H1 (cell line): ENCODE data around the gene BIRC7. TPM values are rescaled to one million over a fixed set of nuclear protein-coding genes. Genes with fewer than 3 reads are reported as not detected.

ENCODE experiments used
- CTCF ChIA-PET: fragments of 300-600 bp; sonication (Branson Sonifier 250); formaldehyde crosslinking; loops from one replicate; lab custom pipeline; 2021; ENCODE audit not compliant: partially characterized antibody; lab: Charles Lee
- POLR2A ChIA-PET: fragments of 300-600 bp; sonication (Branson Sonifier 250); formaldehyde crosslinking; loops from one replicate; lab custom pipeline; 2021; ENCODE audit warnings: inconsistent platforms; ENCODE audit not compliant: partially characterized antibody; lab: Charles Lee
- DNase-seq, 2 experiments: peaks; one replicate each; pipeline versions ENCODE4 v3.0.0 to v3.0.0-alpha.2; 2010 to 2022; ENCODE audit warnings: low spot score in 2 of 2, low read depth in 1 of 2, mixed read lengths in 1 of 2
- FAIRE-seq: peaks from 2 replicates; lab custom pipeline; 2011; peaks lifted over from hg19 to GRCh38; lab: Jason Lieb, UNC
- H2AFZ ChIP-seq: 2 replicates; pipeline ENCODE4 v1.8.1; 2012; ENCODE audit warnings: low read length, inconsistent platforms
- H2AK5ac ChIP-seq: 2 replicates; pipeline ENCODE4 v1.6.1; 2013; ENCODE audit warnings: low read depth, low read length
- H2BK120ac ChIP-seq: replicated peaks from 2 replicates; pipeline ENCODE3; 2013; ENCODE audit warnings: low read depth, low read length, inconsistent platforms
- H2BK12ac ChIP-seq: 2 replicates; pipeline ENCODE4 v1.6.1; 2013; ENCODE audit warnings: low read depth, low read length
- H2BK15ac ChIP-seq: 2 replicates; pipeline ENCODE4 v1.6.1; 2013; ENCODE audit warnings: low read length
- H2BK20ac ChIP-seq: 2 replicates; pipeline ENCODE4 v1.6.1; 2013; ENCODE audit warnings: low read length
- H2BK5ac ChIP-seq: 2 replicates; pipeline ENCODE4 v1.6.1; 2013; ENCODE audit warnings: low read depth, low read length
- H3K14ac ChIP-seq: 2 replicates; pipeline ENCODE4 v1.6.1; 2013; ENCODE audit warnings: inconsistent platforms; ENCODE audit not compliant: insufficient read length
- H3K18ac ChIP-seq: 2 replicates; pipeline ENCODE4 v1.6.1; 2013; ENCODE audit warnings: low read length; ENCODE audit errors: extremely low read depth
- H3K23ac ChIP-seq: 2 replicates; pipeline ENCODE4 v1.6.1; 2013; ENCODE audit warnings: inconsistent platforms; ENCODE audit not compliant: insufficient read length
- H3K23me2 ChIP-seq: 2 replicates; pipeline ENCODE4 v1.6.1; 2013; ENCODE audit warnings: low read depth, low read length
- H3K27ac ChIP-seq: 2 replicates; pipeline ENCODE4 v1.6.1; 2011; ENCODE audit warnings: low read depth, low read length, inconsistent platforms
- H3K27me3 ChIP-seq, 4 experiments: replicated peaks in 1 of 4; 1 replicate in 1 of 4; 2 replicates in 3 of 4; pipeline versions ENCODE4 v1.6.1 to v1.8.1; 2011 to 2013; ENCODE audit warnings: low read length in 3 of 4, mild to moderate bottlenecking in 3 of 4, inconsistent platforms in 2 of 4, mixed read lengths in 2 of 4, moderate library complexity in 1 of 4; ENCODE audit not compliant: control insufficient read depth in 3 of 4, insufficient read depth in 3 of 4; ENCODE audit errors: extremely low read depth in 1 of 4
- H3K36me3 ChIP-seq, 4 experiments: 2 replicates each; pipeline versions ENCODE4 v1.6.1 to v1.8.1; 2011 to 2013; ENCODE audit warnings: mild to moderate bottlenecking in 4 of 4, low read length in 3 of 4, moderate library complexity in 2 of 4, control low read depth in 1 of 4, inconsistent platforms in 1 of 4; ENCODE audit not compliant: insufficient read depth in 4 of 4, control insufficient read depth in 2 of 4
- H3K4ac ChIP-seq: replicated peaks from 2 replicates; pipeline ENCODE3; 2013; ENCODE audit warnings: low read length, low read depth, mixed read lengths, inconsistent platforms; ENCODE audit not compliant: insufficient read length
- H3K4me1 ChIP-seq, 4 experiments: replicated peaks in 1 of 4; 1 replicate in 1 of 4; 2 replicates in 3 of 4; pipeline versions ENCODE4 v1.6.1 to v1.8.1; 2011 to 2013; ENCODE audit warnings: low read length in 3 of 4, inconsistent platforms in 2 of 4, mixed read lengths in 1 of 4; ENCODE audit not compliant: insufficient read depth in 4 of 4, control insufficient read depth in 3 of 4
- H3K4me2 ChIP-seq, 2 experiments: 2 replicates each; pipeline versions ENCODE4 v1.6.1 to v1.8.1; 2011 to 2013; ENCODE audit warnings: low read depth in 2 of 2, low read length in 2 of 2, control low read depth in 1 of 2, inconsistent platforms in 1 of 2, mild to moderate bottlenecking in 1 of 2; ENCODE audit not compliant: insufficient read depth in 1 of 2
- H3K4me3 ChIP-seq, 4 experiments: fragments of 200-600, 300-600 bp in 1 of 4; sonication (generic), shearing (Covaris generic), sonication (Bioruptor Twin) in 1 of 4; 2 replicates each; pipeline versions ENCODE4 v1.5.1 to v1.8.1; 2011 to 2016; ENCODE audit warnings: low read length in 4 of 4, low read depth in 3 of 4, control low read depth in 2 of 4, inconsistent platforms in 2 of 4, mild to moderate bottlenecking in 2 of 4, mixed read lengths in 1 of 4, moderate library complexity in 1 of 4; ENCODE audit not compliant: insufficient read depth in 2 of 4; ENCODE audit errors: extremely low read depth in 1 of 4
- H3K56ac ChIP-seq: replicated peaks from 2 replicates; pipeline ENCODE3; 2013; ENCODE audit warnings: low read depth, mild to moderate bottlenecking, mixed read lengths, low read length, inconsistent platforms; ENCODE audit not compliant: insufficient read length
- H3K79me1 ChIP-seq: 2 replicates; pipeline ENCODE4 v1.6.1; 2013; ENCODE audit warnings: low read depth, low read length, control low read depth
- H3K79me2 ChIP-seq, 2 experiments: 2 replicates each; pipeline versions ENCODE4 v1.6.1 to v1.8.1; 2012 to 2013; ENCODE audit warnings: low read length in 2 of 2, mild to moderate bottlenecking in 2 of 2, inconsistent platforms in 1 of 2; ENCODE audit not compliant: insufficient read depth in 2 of 2, control insufficient read depth in 1 of 2
- H3K9ac ChIP-seq, 4 experiments: replicated peaks in 1 of 4; 1 replicate in 1 of 4; 2 replicates in 3 of 4; pipeline versions ENCODE4 v1.6.1 to v1.8.1; 2011 to 2013; ENCODE audit warnings: low read depth in 3 of 4, low read length in 3 of 4, control low read depth in 2 of 4, mild to moderate bottlenecking in 2 of 4, moderate library complexity in 2 of 4, inconsistent platforms in 1 of 4; ENCODE audit errors: extremely low read depth in 1 of 4
- H3K9me3 ChIP-seq, 2 experiments: 2 replicates each; pipeline versions ENCODE4 v1.6.1 to v1.8.1; 2012 to 2013; ENCODE audit warnings: mild to moderate bottlenecking in 2 of 2, moderate library complexity in 2 of 2, control low read depth in 1 of 2, inconsistent platforms in 1 of 2, low read depth in 1 of 2, low read length in 1 of 2, mixed read lengths in 1 of 2; ENCODE audit not compliant: insufficient read depth in 2 of 2
- H4K20me1 ChIP-seq, 2 experiments: replicated peaks in 1 of 2; 2 replicates each; pipeline versions ENCODE3 to v1.8.1; 2011 to 2013; ENCODE audit warnings: inconsistent platforms in 2 of 2, low read length in 2 of 2, mild to moderate bottlenecking in 1 of 2; ENCODE audit not compliant: insufficient read depth in 2 of 2, control insufficient read depth in 1 of 2
- H4K5ac ChIP-seq: 2 replicates; pipeline ENCODE4 v1.6.1; 2013; ENCODE audit warnings: low read length, low read depth, mixed read lengths, inconsistent platforms; ENCODE audit not compliant: insufficient read length
- H4K8ac ChIP-seq: 2 replicates; pipeline ENCODE4 v1.8.0; 2013; ENCODE audit warnings: mild to moderate bottlenecking, moderate library complexity, low read length, inconsistent platforms; ENCODE audit not compliant: insufficient read depth; ENCODE audit errors: extremely low read depth
- H4K91ac ChIP-seq: replicated peaks from 2 replicates; pipeline ENCODE3; 2013; ENCODE audit warnings: low read length, mixed read lengths, inconsistent platforms; ENCODE audit not compliant: insufficient read length
- ASH2L ChIP-seq: fragments of 200-600, 300-600 bp; sonication (generic); IDR thresholded peaks from one replicate; pipeline ENCODE4 v1.7.1; 2017; ENCODE audit warnings: low read length
- CTCF ChIP-seq, 3 experiments: IDR thresholded peaks; 1 replicate in 2 of 3; 2 replicates in 1 of 3; pipeline versions ENCODE4 v1.5.1 to v1.6.1; 2011; ENCODE audit warnings: low read length in 3 of 3, mild to moderate bottlenecking in 3 of 3, inconsistent platforms in 2 of 3, low read depth in 1 of 3, moderate library complexity in 1 of 3; ENCODE audit not compliant: insufficient read depth in 1 of 3; ENCODE audit errors: control extremely low read depth in 1 of 3
- TEAD4 ChIP-seq: IDR thresholded peaks from 2 replicates; pipeline ENCODE4 v1.6.1; 2012; ENCODE audit warnings: low read depth, low read length, inconsistent platforms, mixed read lengths
- WGBS, 2 experiments: shearing (Covaris generic) in 1 of 2; methylation state at CpG; one replicate each; pipeline versions ENCODE4 v1.1.6 to v1.1.7; 2013 to 2015; ENCODE audit warnings: low lambda C conversion rate in 2 of 2, mixed read lengths in 2 of 2, inconsistent platforms in 1 of 2, low coverage in 1 of 2, missing lambda C conversion rate in 1 of 2; ENCODE audit not compliant: insufficient replicate concordance in 2 of 2, insufficient coverage in 1 of 2, insufficient read length in 1 of 2; ENCODE audit errors: extremely low coverage in 1 of 2, missing lambda C conversion rate in 1 of 2; 5-methylcytosine and 5-hydroxymethylcytosine counted together
- polyA plus RNA-seq, 7 experiments: library from polyadenylated mRNA; depleted of rRNA in 3 of 7; stranded (reverse) in 5 of 7; unstranded in 2 of 7; fragments of >200 nt in 5 of 7; fragments of 200-250 nt in 2 of 7; gene quantifications; 1 replicate in 5 of 7; 2 replicates in 1 of 7; 4 replicates in 1 of 7; pipeline versions ENCODE4 v1.2.1 to v1.2.3, GENCODE V29; 2011 to 2013; ENCODE audit warnings: missing spikeins in 2 of 7, mixed read lengths in 2 of 7
- total RNA-seq: library from RNA; stranded (reverse); fragmentation: NEBNext Ultra II Directional; extraction: Animal tissue kit (Norgen Biotek cat#: 25700); gene quantifications from 2 replicates; pipeline ENCODE4 v1.2.1, GENCODE V29; 2021

The BIRC7 gene
- total and polyA plus RNA-seq, 2 of the 8 experiments (the other 6 are each of a cell fraction or from before 2014, with no cell fraction given), result 0.11 to 0.41 TPM

DNA sequence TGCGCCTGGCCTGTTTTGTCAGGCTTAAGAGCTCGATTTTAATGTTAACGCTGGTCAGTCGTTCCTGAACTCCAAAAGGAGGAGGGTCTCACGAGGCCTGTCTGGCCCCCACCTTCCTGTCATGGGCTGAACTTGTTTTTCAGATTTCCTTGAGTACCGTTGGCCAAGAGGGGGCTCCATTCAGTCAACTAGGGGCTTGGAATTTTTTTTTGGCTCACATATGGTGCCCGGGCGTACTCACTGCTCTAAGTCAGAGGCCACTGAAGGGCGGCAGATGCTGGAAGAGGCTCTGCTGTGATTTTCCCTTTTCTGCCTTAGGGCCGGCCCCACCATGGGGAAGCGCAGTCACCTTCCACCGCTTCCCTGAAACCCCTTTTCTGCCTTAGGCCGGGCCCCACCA lies 6.9 kb upstream of the BIRC7 start:
- FAIRE-seq, result no peak
- Histone ChIP-seq H3K4me3 (peak overlapping the region in 1 of 4 experiments; percentile 9; a peak in 1 of 8 replicates), H2AK5ac (no peak overlapping the region), H2BK120ac (no peak overlapping the region), H3K27me3 (peaks cover 0 to 3% (median 1%) of the 10 kb centered on the region in 4 experiments; a peak in 2 of 7 replicates), H3K4me1 (peaks cover 14 to 34% (median 18%) of the 10 kb centered on the region in 4 experiments), H3K18ac (peak overlapping the region; percentile 38; the same call in 1 of the 2 replicates), H3K56ac (no peak overlapping the region), H3K27ac (no peak overlapping the region), H4K91ac (no peak overlapping the region), H4K5ac (no peak overlapping the region), H4K8ac (no peak overlapping the region), H3K23me2 (no peaks in the 10 kb centered on the region), H3K9me3 (no peaks in the 10 kb centered on the region), H3K79me1 (no peaks in the 10 kb centered on the region), H3K4ac (no peak overlapping the region), H3K36me3 (no peaks in the 10 kb centered on the region), H2BK5ac (no peak overlapping the region; the same call in 1 of the 2 replicates), H2BK20ac (no peak overlapping the region; the same call in 1 of the 2 replicates), H2BK12ac (0 out of 2 replicates have a peak overlapping the region, but pooled peaks have one; percentile 40), H4K20me1 (no peaks in the 10 kb centered on the region), H2AFZ (no peak overlapping the region), H3K14ac (no peak overlapping the region), H2BK15ac (no peak overlapping the region), H3K4me2 (peak overlapping the region; percentile 27 to 43; a peak in 3 of 4 replicates), H3K79me2 (no peaks in the 10 kb centered on the region), H3K23ac (no peak overlapping the region), H3K9ac (no peak overlapping the region)
- TF ChIP-seq ASH2L (peak; percentile 42), CTCF (IDR thresholded peaks at IDR 0.05; ENCODE audit: control extremely low read depth in 1 of 3, insufficient read depth in 1 of 3, low read depth in 1 of 3, low read length in 3 of 3) (peak in 1 of 3 experiments; percentile 18; a peak in 2 of 4 replicates), TEAD4 (no peak)
- no peak for DNase-seq
- POLR2A ChIA-PET, result interaction anchor here (1.0 to 1.7 kb wide), 2 partner anchors 12 to 51 kb away, joined by 3 to 5 read pairs; no protein-coding TSS in a partner anchor
- CTCF ChIA-PET, result interaction anchor here (0.6 to 7.3 kb wide), 14 partner anchors 8 to 1161 kb away, joined by 3 to 87 read pairs (median 4); partner anchors contain the start of genes COL20A1 and NKAIN4
- WGBS, 2 experiments, result 47% methylated on average over 13 of the region's 13 CpGs; no CpG with 5 or more reads in 1 of the 2 experiments
